A673 (cell line): ENCODE data around the gene LETMD1. TPM values are rescaled to one million over a fixed set of nuclear protein-coding genes. Genes with fewer than 3 reads are reported as not detected.

ENCODE experiments used
- BruUV-seq: library from RNA; stranded (reverse); fragments of 400-500 nt; replicated peaks from 2 replicates; lab custom pipeline; 2021; lab: Mats Ljungman, UMichigan
- CTCF ChIA-PET: fragments of 300-600 bp; sonication (Branson Sonifier 250); formaldehyde crosslinking; loops from one replicate; lab custom pipeline; 2022; ENCODE audit warnings: antibody characterized with exemption; lab: Charles Lee
- POLR2A ChIA-PET: fragments of 300-600 bp; sonication (Branson Sonifier 250); formaldehyde crosslinking; loops from one replicate; lab custom pipeline; 2022; ENCODE audit warnings: antibody characterized with exemption; ENCODE audit not compliant: low non-redundant PET; lab: Charles Lee
- DNase-seq: peaks from one replicate; pipeline ENCODE4 v3.0.0-alpha.2; 2015; ENCODE audit warnings: low spot score
- H3K27ac ChIP-seq: fragments of 200-600 bp; sonication (generic); 2 replicates; pipeline ENCODE4 v1.5.1; 2016; ENCODE audit warnings: mixed run types, low read depth, mild to moderate bottlenecking, mixed read lengths, antibody characterized with exemption, low read length; ENCODE audit not compliant: poor library complexity, severe bottlenecking
- H3K27me3 ChIP-seq: fragments of 200-600 bp; sonication (generic); replicated peaks from 2 replicates; pipeline ENCODE4 v1.6.1; 2017; ENCODE audit warnings: mixed run types, low read depth, mild to moderate bottlenecking, mixed read lengths, antibody characterized with exemption, low read length; ENCODE audit not compliant: insufficient read depth, poor library complexity
- H3K36me3 ChIP-seq: fragments of 200-600 bp; sonication (generic); 2 replicates; pipeline ENCODE4 v1.6.1; 2016; ENCODE audit warnings: mixed run types, mild to moderate bottlenecking, mixed read lengths, antibody characterized with exemption, low read length; ENCODE audit not compliant: insufficient read depth, poor library complexity, severe bottlenecking
- H3K4me1 ChIP-seq: fragments of 200-600 bp; sonication (generic); 2 replicates; pipeline ENCODE4 v1.6.1; 2017; ENCODE audit warnings: mixed run types, mild to moderate bottlenecking, mixed read lengths, antibody characterized with exemption, low read length; ENCODE audit not compliant: insufficient read depth, poor library complexity, severe bottlenecking
- H3K4me3 ChIP-seq: fragments of 200-600 bp; sonication (generic); 2 replicates; pipeline ENCODE4 v1.5.1; 2016; ENCODE audit warnings: low read depth, mixed run types, mild to moderate bottlenecking, mixed read lengths, low read length; ENCODE audit not compliant: poor library complexity, severe bottlenecking
- H3K9me3 ChIP-seq: fragments of 200-600 bp; sonication (generic); 2 replicates; pipeline ENCODE4 v1.6.1; 2016; ENCODE audit warnings: mixed run types, low read depth, mild to moderate bottlenecking, mixed read lengths, antibody characterized with exemption, low read length; ENCODE audit not compliant: poor library complexity, severe bottlenecking
- EZH2 ChIP-seq: fragments of 200-600 bp; sonication (generic); IDR thresholded peaks from 2 replicates; pipeline ENCODE4 v1.6.1; 2017; ENCODE audit warnings: borderline replicate concordance, low read depth, mild to moderate bottlenecking, mixed read lengths, antibody characterized with exemption, low read length; ENCODE audit not compliant: poor library complexity, severe bottlenecking
- intact Hi-C: fragments of 100-400 bp; cut with micrococcal nuclease; formaldehyde crosslinking; loops from one replicate; pipeline ENCODE4 v1.10.0; 2022; ENCODE audit not compliant: unreplicated experiment
- total RNA-seq: library from RNA; stranded (reverse); gene quantifications from 2 replicates; pipeline ENCODE4 v1.2.3, GENCODE V29; 2021
- TF ChIP-seq, protein P1 (sequence below): fragments of 300-800, 200-600 bp; sonication (generic); conservative IDR thresholded peaks from 2 replicates; pipeline ENCODE4 v1.5.1; 2017; ENCODE audit warnings: low read depth, mild to moderate bottlenecking, antibody characterized with exemption, low read length, moderate library complexity, mixed read lengths

The LETMD1 gene
- total RNA-seq, 1 experiment from 2014 or later = 60.3 TPM

- peaks cover 8% of the 10 kb centered on the region for H3K4me1 ChIP-seq
- no peak overlapping the region for H3K27ac ChIP-seq
- TF ChIP-seq, protein P1, sequence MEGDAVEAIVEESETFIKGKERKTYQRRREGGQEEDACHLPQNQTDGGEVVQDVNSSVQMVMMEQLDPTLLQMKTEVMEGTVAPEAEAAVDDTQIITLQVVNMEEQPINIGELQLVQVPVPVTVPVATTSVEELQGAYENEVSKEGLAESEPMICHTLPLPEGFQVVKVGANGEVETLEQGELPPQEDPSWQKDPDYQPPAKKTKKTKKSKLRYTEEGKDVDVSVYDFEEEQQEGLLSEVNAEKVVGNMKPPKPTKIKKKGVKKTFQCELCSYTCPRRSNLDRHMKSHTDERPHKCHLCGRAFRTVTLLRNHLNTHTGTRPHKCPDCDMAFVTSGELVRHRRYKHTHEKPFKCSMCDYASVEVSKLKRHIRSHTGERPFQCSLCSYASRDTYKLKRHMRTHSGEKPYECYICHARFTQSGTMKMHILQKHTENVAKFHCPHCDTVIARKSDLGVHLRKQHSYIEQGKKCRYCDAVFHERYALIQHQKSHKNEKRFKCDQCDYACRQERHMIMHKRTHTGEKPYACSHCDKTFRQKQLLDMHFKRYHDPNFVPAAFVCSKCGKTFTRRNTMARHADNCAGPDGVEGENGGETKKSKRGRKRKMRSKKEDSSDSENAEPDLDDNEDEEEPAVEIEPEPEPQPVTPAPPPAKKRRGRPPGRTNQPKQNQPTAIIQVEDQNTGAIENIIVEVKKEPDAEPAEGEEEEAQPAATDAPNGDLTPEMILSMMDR = no peak
- no peak for TF ChIP-seq EZH2
- H3K27me3 ChIP-seq = no peaks in the 10 kb centered on the region
- H3K9me3 ChIP-seq = no peaks in the 10 kb centered on the region
- H3K4me3 ChIP-seq = no peak overlapping the region
- BruUV-seq = no TSS peak
- intact Hi-C loops = loop anchor here (10.0 kb wide), 1 partner anchor 516 kb away; the partner anchor contains the start of gene DIP2B
- ChIA-PET CTCF (no interaction called here), POLR2A (no interaction called here)
- H3K36me3 ChIP-seq = no peaks in the 10 kb centered on the region
- DNase-seq = no peak
These were observed 27.5 kb upstream of the LETMD1 start for GRCh38 chr12:51020448-51021182.

- no peak for DNase-seq
- Histone ChIP-seq H3K4me1 (peaks cover 8% of the 10 kb centered on the region), H3K9me3 (no peaks in the 10 kb centered on the region), H3K36me3 (no peaks in the 10 kb centered on the region), H3K27ac (no peak overlapping the region), H3K4me3 (no peak overlapping the region), H3K27me3 (no peaks in the 10 kb centered on the region)
- ChIA-PET POLR2A (no interaction called here), CTCF (no interaction called here)
- no TSS peak for BruUV-seq
- no peak for TF ChIP-seq EZH2
- TF ChIP-seq, protein P1 = no peak
- intact Hi-C loops = loop anchor here (10.0 kb wide), 1 partner anchor 517 kb away; the partner anchor contains the start of gene DIP2B
These were observed 26.4 kb upstream of the LETMD1 start for GRCh38 chr12:51021694-51022093.

DNA sequence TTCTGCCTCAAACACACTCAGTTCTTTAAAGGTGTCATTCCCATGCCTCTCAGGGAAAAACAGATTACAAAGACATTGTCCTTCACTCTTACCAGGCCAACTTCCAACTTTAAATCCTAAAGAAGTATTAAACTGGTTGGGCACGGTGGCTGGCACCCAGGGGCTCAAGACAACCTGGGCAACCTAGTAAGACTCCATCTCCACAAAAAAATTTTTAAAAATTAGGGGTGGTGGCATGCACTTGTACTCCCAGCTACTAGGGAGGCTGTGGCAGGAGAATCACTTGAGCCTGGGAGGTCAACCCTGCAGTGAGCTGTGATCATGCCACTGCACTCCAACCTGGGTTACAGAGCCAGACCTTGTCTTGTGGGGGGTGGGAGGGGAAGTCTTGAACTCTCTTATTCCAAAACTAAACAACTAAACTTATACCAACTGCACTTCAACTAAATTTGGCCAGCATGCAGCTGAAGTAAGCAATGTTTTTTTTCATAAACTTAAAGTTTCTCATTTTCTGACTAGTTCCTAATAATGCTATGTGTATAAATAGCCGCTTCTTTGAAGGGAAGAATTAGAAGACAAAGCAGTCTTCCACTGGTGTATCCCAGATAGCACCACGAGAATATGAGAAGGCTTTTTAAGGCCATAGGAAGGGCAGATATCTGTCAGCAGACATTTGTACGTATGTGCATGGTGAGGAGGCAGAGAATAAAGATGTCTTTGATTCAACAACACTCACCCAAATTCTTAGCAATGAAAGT, 24.3 kb upstream of the LETMD1 start:
- BruUV-seq = no TSS peak

More for the DNA sequence above, 24.3 kb upstream of the LETMD1 start:
- Histone ChIP-seq H3K4me3 (no peak overlapping the region), H3K9me3 (no peaks in the 10 kb centered on the region), H3K27ac (no peak overlapping the region), H3K4me1 (peaks cover 8% of the 10 kb centered on the region), H3K36me3 (no peaks in the 10 kb centered on the region), H3K27me3 (no peaks in the 10 kb centered on the region)
- no peak for DNase-seq
- intact Hi-C loops = loop anchor here (10.0 kb wide), 1 partner anchor 519 kb away; the partner anchor contains the start of gene DIP2B
- CTCF ChIA-PET = no interaction called here
- TF ChIP-seq EZH2 = no peak
- TF ChIP-seq, protein P1 = no peak
- POLR2A ChIA-PET = no interaction called here
